Subcutaneous adipose tissue (tissue), 4 donors: Measurements from ENCODE around the gene CDC5L. TPM values are rescaled to one million over a fixed set of nuclear protein-coding genes. Genes with fewer than 3 reads are reported as not detected.

Source experiments
- total RNA-seq, 4 donors: library from RNA; depleted of rRNA; stranded (reverse); fragments of >200 nt; gene quantifications; one replicate each; pipeline ENCODE4 v1.1.0, GENCODE V29; 2016
- TF ChIP-seq, protein P1 (sequence below): fragments of 450-650 bp; IDR thresholded peaks from one replicate; pipeline ENCODE4 v1.5.1; 2016; ENCODE audit warnings: low read depth, mild to moderate bottlenecking, control low read depth, antibody characterized with exemption, moderate library complexity

Gene CDC5L
- total RNA-seq, 4 donors from 2014 or later = 16.5 to 25.9 (median 18.7) TPM

DNA sequence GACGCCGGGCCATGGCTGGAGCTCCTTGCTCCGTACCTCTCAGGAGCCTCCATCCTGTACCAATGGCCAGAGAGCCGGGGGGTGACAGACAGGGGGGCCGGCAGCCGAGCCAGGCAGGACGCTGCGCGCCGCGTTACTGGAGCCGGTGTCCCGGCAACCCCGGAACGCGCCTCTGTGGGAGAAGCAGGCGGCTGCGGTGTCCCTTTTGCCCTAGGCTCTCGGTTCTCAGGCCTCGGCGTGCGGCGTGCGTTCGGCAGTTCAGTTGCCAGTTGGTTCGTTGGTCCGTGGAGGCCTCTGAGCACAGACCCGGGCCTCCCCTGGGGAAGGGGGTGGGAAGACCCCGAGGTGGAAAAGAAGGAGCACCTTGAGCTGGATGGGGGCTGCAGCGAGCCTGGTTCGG, 45.0 kb upstream of the CDC5L start, which contains the start of gene SPATS1:
Gene SPATS1, plus strand, starts transcription at position 162 of the 400 bp plus-strand sequence. CDS start 446 bp downstream, outside the sequence.
- TF ChIP-seq, protein P1, sequence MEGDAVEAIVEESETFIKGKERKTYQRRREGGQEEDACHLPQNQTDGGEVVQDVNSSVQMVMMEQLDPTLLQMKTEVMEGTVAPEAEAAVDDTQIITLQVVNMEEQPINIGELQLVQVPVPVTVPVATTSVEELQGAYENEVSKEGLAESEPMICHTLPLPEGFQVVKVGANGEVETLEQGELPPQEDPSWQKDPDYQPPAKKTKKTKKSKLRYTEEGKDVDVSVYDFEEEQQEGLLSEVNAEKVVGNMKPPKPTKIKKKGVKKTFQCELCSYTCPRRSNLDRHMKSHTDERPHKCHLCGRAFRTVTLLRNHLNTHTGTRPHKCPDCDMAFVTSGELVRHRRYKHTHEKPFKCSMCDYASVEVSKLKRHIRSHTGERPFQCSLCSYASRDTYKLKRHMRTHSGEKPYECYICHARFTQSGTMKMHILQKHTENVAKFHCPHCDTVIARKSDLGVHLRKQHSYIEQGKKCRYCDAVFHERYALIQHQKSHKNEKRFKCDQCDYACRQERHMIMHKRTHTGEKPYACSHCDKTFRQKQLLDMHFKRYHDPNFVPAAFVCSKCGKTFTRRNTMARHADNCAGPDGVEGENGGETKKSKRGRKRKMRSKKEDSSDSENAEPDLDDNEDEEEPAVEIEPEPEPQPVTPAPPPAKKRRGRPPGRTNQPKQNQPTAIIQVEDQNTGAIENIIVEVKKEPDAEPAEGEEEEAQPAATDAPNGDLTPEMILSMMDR = no peak

GRCh38 chr6:44349904-44350649, 37.4 kb upstream of the CDC5L start:
- TF ChIP-seq, protein P1 = no peak

- TF ChIP-seq, protein P1 = no peak
Measured at GRCh38 chr6:44352259-44352658, 35.2 kb upstream of the CDC5L start.

DNA sequence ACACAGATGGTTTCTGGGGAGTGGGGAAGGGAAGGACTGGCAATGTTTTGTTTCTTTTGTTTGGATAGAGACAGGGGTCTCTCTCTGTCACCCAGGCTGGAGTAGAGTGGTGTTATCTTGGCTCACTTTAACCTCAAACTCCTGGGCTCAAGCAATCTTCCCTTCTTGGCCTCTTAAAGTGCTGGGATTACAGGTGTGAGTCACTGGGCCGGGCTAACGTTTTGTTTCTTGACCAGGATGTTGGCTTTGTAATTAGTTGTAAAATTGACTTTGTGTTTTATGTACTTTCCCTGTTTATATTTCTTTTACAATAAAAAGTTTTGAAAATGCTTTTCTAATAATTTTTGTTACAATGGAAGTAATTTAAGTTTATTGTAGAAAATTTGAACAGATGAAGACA, 34.2 kb upstream of the CDC5L start:
- TF ChIP-seq, protein P1 = no peak

- TF ChIP-seq, protein P1 = no peak
Measured at GRCh38 chr6:44355640-44356039, 31.9 kb upstream of the CDC5L start.

DNA sequence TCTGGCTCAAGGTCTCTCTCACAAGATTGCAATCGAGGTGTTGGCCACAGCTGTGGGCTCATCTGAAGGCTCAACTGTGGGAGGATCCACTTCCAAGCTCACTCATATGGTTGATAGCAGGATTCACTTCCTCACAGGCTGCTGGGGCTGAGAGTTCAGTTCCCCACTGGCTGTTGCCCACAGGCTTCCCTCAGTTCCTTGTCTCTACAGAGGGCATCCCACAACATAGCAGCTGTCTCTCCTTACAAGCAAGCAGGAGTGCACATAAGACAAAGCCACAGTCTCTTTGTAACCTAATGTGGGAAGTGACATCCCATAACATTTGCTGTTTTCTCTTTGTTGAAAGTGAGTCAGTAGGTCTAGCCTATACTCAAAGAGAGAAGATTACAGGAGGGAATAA, 31.0 kb upstream of the CDC5L start:
- TF ChIP-seq, protein P1 = no peak

GRCh38 chr6:44359973-44360372, 27.5 kb upstream of the CDC5L start:
- TF ChIP-seq, protein P1 = no peak
